Activated T-cell treated with anti-CD3 and anti-CD28 coated beads for 24 hours (primary cell): ENCODE measurements around the gene ARL9.

Experiments
- DNase-seq: peaks from one replicate; pipeline ENCODE4 v3.0.0-alpha.2; 2020; ENCODE audit warnings: low read depth

The ARL9 gene

DNA sequence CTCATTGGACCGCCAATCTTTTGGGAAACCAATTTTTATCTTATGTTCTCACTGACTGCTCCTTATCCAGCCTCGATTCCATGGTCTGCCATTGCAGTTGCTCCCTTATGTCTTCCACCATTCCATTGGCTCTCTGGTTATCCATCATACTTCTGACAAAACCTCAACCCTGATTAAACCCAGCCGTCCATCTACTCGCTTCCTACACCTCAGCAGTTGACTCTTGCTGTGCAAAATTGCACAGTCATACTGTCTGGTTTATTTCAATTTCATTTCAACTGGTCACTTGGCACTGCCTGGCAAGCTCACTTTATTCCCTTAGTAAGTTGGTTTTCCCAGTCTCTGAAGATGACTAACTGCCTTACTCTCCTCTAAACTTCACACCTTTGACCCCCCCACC is 26.2 kb downstream of the ARL9 start:
- DNase-seq = no peak

- DNase-seq = no peak
Observed at GRCh38 chr4:56532239-56532638, 26.6 kb downstream of the ARL9 start.

- DNase-seq = no peak
Observed at GRCh38 chr4:56535915-56536314, 30.3 kb downstream of the ARL9 start.

- no peak for DNase-seq
Observed at GRCh38 chr4:56537147-56537546, 31.6 kb downstream of the ARL9 start.

DNA sequence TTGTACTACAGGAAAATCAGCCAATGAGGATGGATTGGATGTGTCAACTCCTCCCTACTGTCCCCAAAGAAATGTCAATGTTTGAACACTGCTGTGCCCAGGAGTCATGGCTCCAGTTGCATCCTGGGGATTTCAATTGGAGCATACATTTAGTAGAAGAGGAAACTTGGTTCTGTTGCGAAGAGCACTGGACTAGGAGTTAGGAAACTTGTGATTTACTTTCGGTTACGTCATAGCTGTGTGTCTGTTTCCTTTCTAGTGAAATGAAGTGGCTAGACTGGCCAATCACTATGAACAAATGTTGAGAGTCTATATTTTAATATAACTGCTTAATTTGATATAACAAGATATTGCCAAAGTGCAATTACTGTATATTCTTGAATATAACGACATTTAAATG is 35.2 kb downstream of the ARL9 start:
- no peak for DNase-seq

GRCh38 chr4:56544573-56545131 is 39.1 kb downstream of the ARL9 start:
- DNase-seq = peak; percentile 80

DNA sequence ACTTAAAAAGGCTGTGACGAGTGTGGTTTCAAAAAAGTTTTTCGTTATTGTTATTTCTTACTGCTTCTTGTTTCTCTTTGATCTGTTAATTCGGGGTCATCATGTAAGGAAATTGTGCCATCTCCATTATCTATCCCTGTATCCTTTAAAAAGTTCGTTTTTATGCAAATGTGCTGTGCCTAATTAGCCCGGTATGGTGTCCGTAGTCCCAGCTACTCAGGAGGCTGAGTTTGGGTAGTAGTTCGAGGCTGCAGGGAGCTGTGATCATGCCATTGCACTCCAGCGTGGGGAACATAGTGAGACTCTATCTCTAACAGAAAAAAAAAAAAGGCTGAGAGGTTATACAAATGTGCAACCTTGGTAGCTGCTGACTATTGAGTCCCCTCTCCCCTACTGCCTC is 45.1 kb downstream of the ARL9 start:
- DNase-seq = no peak

GRCh38 chr4:56551516-56551915 is 45.9 kb downstream of the ARL9 start:
- no peak for DNase-seq

DNA sequence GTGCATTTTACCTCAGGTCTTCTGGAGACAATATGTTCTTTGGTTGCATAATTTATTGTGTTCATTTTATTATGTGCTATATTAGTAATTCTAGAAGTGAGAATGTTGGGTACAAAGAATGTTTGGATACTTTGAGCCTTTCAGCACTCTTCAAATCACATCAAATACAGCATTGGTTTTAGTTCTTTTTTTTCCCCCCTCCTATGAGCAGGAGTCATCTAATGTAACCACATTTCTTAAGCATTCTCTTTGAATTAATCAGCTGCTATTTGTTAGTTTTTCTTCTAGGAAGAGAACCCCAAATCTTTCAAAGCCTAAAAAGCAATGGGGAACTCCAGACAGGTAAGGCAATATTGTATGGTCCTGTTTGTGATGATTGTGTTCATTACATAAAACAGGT is 46.7 kb downstream of the ARL9 start:
- DNase-seq = no peak

GRCh38 chr4:56570041-56570440 is 64.5 kb downstream of the ARL9 start:
- DNase-seq = no peak
